K562 treated with DMSO at 1 percent for 12 hours (cell line): ENCODE measurements around the gene PRR20D. TPM values are rescaled to one million over a fixed set of nuclear protein-coding genes. Genes with fewer than 3 reads are reported as not detected.

Experiments
- total RNA-seq: library from RNA; unstranded; fragments of 300-600 nt; gene quantifications from 2 replicates; pipeline ENCODE4 v1.2.3, GENCODE V29; 2022; ENCODE audit not compliant: insufficient read depth

PRR20D gene
- total RNA-seq = not detected in 2 replicates

DNA sequence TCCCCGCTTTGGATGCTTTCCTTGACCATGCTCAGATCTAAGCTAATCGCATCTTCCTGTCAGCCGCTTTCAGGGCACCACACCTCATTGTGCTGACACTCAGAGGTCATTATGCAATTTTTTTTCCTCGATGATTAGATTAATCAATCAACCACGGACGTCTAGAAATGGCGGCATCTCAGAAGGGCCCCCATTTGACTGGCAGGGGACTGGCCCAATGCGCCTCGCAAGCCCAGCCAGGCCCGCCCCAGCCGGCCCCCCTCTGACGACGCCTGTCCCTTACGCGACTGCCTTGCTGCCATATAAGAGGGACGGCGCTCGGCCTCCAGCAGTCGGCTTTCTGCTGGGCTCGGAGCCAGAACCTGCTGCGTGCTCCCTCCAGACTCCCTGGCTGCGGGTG, at the start of gene PRR20D:
Gene PRR20D, plus strand, starts transcription at position 301 of the 400 bp plus-strand sequence. CDS start 387 bp downstream, outside the sequence.

DNA sequence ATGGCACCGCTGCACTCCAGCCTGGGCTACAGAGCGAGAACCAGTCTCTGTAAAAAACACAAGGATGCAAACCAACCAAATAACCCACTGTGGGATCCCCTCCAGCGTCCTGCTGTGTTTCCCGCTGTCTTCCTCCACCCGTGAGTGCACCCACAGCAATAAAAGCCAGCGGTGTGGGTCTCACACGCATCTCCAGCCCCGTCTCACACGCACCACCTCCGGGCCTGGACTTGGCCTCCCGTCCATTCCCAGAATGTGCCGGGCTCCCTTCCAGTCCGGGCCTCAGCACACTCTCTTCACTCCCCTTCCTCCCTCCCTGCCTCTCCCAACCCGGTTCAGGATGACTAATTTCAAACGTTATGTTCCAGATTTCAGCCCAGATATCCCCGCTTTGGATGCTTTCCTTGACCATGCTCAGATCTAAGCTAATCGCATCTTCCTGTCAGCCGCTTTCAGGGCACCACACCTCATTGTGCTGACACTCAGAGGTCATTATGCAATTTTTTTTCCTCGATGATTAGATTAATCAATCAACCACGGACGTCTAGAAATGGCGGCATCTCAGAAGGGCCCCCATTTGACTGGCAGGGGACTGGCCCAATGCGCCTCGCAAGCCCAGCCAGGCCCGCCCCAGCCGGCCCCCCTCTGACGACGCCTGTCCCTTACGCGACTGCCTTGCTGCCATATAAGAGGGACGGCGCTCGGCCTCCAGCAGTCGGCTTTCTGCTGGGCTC, 20.0 kb upstream of the PRR20D start, which contains the start of gene PRR20A:
Gene PRR20A, plus strand, starts transcription at position 684 of the 734 bp plus-strand sequence. CDS start 387 bp downstream, outside the sequence.

GRCh38 chr13:57147188-57147587, 13.2 kb upstream of the PRR20D start, which contains the start of gene PRR20B:
Gene PRR20B, plus strand, starts transcription at chr13:57147488. Its CDS starts 387 bp downstream, at chr13:57147875.

DNA sequence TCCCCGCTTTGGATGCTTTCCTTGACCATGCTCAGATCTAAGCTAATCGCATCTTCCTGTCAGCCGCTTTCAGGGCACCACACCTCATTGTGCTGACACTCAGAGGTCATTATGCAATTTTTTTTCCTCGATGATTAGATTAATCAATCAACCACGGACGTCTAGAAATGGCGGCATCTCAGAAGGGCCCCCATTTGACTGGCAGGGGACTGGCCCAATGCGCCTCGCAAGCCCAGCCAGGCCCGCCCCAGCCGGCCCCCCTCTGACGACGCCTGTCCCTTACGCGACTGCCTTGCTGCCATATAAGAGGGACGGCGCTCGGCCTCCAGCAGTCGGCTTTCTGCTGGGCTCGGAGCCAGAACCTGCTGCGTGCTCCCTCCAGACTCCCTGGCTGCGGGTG, 6.7 kb upstream of the PRR20D start, which contains the start of gene PRR20C:
Gene PRR20C, plus strand, starts transcription at position 301 of the 400 bp plus-strand sequence. CDS start 387 bp downstream, outside the sequence.

DNA sequence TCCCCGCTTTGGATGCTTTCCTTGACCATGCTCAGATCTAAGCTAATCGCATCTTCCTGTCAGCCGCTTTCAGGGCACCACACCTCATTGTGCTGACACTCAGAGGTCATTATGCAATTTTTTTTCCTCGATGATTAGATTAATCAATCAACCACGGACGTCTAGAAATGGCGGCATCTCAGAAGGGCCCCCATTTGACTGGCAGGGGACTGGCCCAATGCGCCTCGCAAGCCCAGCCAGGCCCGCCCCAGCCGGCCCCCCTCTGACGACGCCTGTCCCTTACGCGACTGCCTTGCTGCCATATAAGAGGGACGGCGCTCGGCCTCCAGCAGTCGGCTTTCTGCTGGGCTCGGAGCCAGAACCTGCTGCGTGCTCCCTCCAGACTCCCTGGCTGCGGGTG, 6.5 kb downstream of the PRR20D start, which contains the start of gene PRR20E:
Gene PRR20E, plus strand, starts transcription at position 301 of the 400 bp plus-strand sequence. CDS start 387 bp downstream, outside the sequence.

Other genes starting within 250 kb of the PRR20D start
- gene PRR20A, start 19.7 kb upstream of the PRR20D start, total RNA-seq = not detected in 2 replicates
- gene PRR20B, start 13.1 kb upstream of the PRR20D start, total RNA-seq = not detected in 2 replicates
- not detected in 2 replicates for gene PRR20C, start 6.6 kb upstream of the PRR20D start, total RNA-seq
- gene PRR20E, start 6.6 kb downstream of the PRR20D start, total RNA-seq = not detected in 2 replicates